Tibial artery (tissue), 4 donors: ENCODE measurements around the gene WDR59.

Experiments
- DNase-seq, 2 donors: peaks; one replicate each; pipeline ENCODE4 v3.0.0-alpha.2; 2019
- H3K27ac ChIP-seq, 2 donors: fragments of 200-600 bp; sonication (generic) in 1 of 2; 1 replicate in 1 of 2; 2 replicates in 1 of 2; pipeline ENCODE4 v1.5.1; 2018 to 2019; ENCODE audit warnings: mild to moderate bottlenecking in 1 of 2
- H3K27me3 ChIP-seq, 2 donors: fragments of 200-600 bp; sonication (generic) in 1 of 2; one replicate each; pipeline versions ENCODE4 v1.5.1 to v1.6.0; 2016 to 2019
- H3K36me3 ChIP-seq, 3 donors: fragments of 200-600 bp; sonication (generic) in 2 of 3; one replicate each; pipeline ENCODE4 v1.5.1; 2016 to 2019; ENCODE audit warnings: mild to moderate bottlenecking in 2 of 3
- H3K4me1 ChIP-seq, 4 donors: fragments of 200-600 bp; sonication (generic) in 2 of 4; 1 replicate in 3 of 4; 2 replicates in 1 of 4; pipeline ENCODE4 v1.5.1; 2016 to 2019
- H3K4me3 ChIP-seq, 2 donors: fragments of 200-600 bp; sonication (generic) in 1 of 2; 1 replicate in 1 of 2; 2 replicates in 1 of 2; pipeline ENCODE4 v1.5.1; 2018 to 2019; ENCODE audit warnings: mild to moderate bottlenecking in 2 of 2
- H3K9me3 ChIP-seq, 3 donors: fragments of 200-600 bp; sonication (generic) in 1 of 3; one replicate each; pipeline ENCODE4 v1.5.1; 2016 to 2019
- intact Hi-C: fragments of 100-400 bp; cut with DNase I; formaldehyde crosslinking; loops from one replicate; pipeline ENCODE4 v1.15.0; 2023; ENCODE audit warnings: low total_unique reads
- TF ChIP-seq, protein P1 (sequence below), 2 experiments: fragments of 200-600 bp in 1 of 2; fragments of 450-650 bp in 1 of 2; IDR thresholded peaks; one replicate each; pipeline ENCODE4 v1.5.1; 2017 to 2019; ENCODE audit warnings: antibody characterized with exemption in 2 of 2, mild to moderate bottlenecking in 1 of 2, moderate library complexity in 1 of 2

The WDR59 gene

DNA sequence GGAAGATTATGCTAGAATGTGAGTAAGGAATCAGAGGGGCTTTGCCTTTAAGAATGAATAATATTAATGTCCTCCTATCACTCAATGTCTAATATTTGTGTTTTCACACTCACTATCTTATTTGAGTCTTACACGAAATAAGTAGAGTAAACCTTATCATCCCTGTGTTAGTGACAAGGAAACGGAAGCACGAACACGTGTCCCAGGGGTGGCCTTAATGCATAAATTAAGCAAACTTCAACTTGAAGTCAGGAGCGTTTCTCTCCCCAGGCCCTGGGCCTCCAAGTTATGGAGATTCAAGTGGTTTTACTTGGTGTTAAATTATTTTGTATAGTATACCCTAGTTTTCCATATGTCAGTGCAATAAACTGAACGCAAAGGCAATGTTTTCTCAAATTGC is 96.0 kb downstream of the WDR59 start:
- H3K36me3 ChIP-seq, result peaks cover 88 to 99% (median 97%) of the 10 kb centered on the region in 3 donors
- no peak overlapping the region for H3K4me3 ChIP-seq
- H3K4me1 ChIP-seq, result no peaks in the 10 kb centered on the region
- no peaks in the 10 kb centered on the region for H3K27me3 ChIP-seq
- no peaks in the 10 kb centered on the region for H3K9me3 ChIP-seq
- intact Hi-C loops, result no loop called here
- TF ChIP-seq, protein P1, sequence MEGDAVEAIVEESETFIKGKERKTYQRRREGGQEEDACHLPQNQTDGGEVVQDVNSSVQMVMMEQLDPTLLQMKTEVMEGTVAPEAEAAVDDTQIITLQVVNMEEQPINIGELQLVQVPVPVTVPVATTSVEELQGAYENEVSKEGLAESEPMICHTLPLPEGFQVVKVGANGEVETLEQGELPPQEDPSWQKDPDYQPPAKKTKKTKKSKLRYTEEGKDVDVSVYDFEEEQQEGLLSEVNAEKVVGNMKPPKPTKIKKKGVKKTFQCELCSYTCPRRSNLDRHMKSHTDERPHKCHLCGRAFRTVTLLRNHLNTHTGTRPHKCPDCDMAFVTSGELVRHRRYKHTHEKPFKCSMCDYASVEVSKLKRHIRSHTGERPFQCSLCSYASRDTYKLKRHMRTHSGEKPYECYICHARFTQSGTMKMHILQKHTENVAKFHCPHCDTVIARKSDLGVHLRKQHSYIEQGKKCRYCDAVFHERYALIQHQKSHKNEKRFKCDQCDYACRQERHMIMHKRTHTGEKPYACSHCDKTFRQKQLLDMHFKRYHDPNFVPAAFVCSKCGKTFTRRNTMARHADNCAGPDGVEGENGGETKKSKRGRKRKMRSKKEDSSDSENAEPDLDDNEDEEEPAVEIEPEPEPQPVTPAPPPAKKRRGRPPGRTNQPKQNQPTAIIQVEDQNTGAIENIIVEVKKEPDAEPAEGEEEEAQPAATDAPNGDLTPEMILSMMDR (IDR thresholded peaks at IDR 0.05), result no peak
- DNase-seq, result no peak
- no peak overlapping the region for H3K27ac ChIP-seq

DNA sequence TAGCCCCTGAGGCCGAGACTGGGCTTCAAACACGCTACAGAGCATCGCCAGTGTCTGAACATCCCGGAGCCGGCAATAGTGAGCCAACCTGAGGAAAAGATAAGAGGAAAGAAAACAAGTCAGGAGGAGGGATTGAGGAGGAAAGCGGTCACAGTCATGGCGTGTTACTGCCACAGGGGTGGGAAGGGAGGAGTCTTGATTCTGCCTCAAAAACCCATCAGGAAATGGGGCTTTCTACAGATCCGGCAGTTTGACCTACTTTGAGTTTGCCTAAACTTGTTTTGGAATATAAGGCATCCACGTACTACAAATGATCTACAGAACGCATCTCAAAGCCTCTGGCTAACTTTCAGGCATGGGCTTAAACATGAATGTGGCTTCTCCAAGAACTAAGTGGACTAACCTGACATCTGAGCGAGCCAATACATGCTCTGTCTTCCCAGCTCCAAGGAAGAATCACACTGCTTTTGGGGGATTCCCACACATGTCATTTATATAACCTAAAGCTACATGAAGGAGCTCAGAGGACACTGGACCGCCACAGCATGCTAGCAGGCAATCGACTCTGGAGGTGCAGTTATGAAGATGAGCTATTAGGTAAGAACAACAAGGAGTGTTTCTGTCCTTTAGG is 96.6 kb downstream of the WDR59 start:
- H3K9me3 ChIP-seq, result no peaks in the 10 kb centered on the region
- TF ChIP-seq, protein P1 (IDR thresholded peaks at IDR 0.05), result no peak
- peaks cover 88 to 99% (median 97%) of the 10 kb centered on the region in 3 donors for H3K36me3 ChIP-seq
- no peaks in the 10 kb centered on the region for H3K4me1 ChIP-seq
- H3K27me3 ChIP-seq, result no peaks in the 10 kb centered on the region
- H3K4me3 ChIP-seq, result no peak overlapping the region
- no peak for DNase-seq
- no peak overlapping the region for H3K27ac ChIP-seq
- intact Hi-C loops, result no loop called here

DNA sequence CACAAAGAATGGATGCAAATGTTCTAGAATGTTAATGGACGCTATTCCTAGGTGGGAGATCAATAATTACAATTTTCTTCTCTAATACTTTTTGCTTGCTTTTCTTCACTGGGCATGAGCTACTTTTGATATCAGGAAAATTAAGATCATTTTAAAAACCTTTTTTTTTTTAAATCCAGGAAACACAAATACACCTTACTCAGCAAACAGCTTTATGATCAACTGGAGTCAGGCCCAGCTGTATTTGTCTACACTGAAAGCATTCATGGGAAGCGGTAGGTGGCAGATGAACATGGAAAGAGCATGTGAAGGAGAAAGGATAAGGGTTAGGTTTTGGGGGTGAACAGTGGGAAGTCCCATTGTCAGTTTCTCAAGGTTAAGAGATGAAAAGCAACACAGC is 97.8 kb downstream of the WDR59 start:
- intact Hi-C loops, result no loop called here
- no peak overlapping the region for H3K4me3 ChIP-seq
- no peaks in the 10 kb centered on the region for H3K27me3 ChIP-seq
- peaks cover 81 to 98% (median 92%) of the 10 kb centered on the region in 3 donors for H3K36me3 ChIP-seq
- no peaks in the 10 kb centered on the region for H3K4me1 ChIP-seq
- no peak for DNase-seq
- no peak overlapping the region for H3K27ac ChIP-seq
- TF ChIP-seq, protein P1 (IDR thresholded peaks at IDR 0.05), result no peak
- no peaks in the 10 kb centered on the region for H3K9me3 ChIP-seq

DNA sequence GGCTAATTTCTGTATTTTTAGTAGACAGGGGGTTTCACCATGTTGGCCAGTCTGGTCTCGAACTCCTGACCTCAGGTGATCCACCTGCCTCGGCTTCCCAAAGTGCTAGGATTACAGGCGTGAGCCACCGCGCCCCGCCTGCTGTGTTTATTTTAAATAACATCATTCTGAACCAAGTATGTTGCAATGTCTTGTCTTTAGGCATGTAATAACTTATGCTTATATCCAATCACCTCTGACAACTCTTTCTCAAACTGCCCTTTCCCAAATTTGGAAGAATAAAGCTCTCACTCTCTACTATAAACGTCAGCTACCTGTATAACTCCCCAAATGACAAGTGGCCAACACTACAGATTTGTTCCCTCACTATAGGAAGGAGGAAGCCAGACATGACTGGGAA is 107.2 kb downstream of the WDR59 start:
- H3K4me1 ChIP-seq, result no peaks in the 10 kb centered on the region
- H3K9me3 ChIP-seq, result no peaks in the 10 kb centered on the region
- intact Hi-C loops, result no loop called here
- TF ChIP-seq, protein P1 (IDR thresholded peaks at IDR 0.05), result no peak
- H3K4me3 ChIP-seq, result no peak overlapping the region
- no peak for DNase-seq
- H3K27ac ChIP-seq, result no peak overlapping the region
- no peaks in the 10 kb centered on the region for H3K27me3 ChIP-seq
- peaks cover 10 to 90% (median 45%) of the 10 kb centered on the region in 3 donors for H3K36me3 ChIP-seq

DNA sequence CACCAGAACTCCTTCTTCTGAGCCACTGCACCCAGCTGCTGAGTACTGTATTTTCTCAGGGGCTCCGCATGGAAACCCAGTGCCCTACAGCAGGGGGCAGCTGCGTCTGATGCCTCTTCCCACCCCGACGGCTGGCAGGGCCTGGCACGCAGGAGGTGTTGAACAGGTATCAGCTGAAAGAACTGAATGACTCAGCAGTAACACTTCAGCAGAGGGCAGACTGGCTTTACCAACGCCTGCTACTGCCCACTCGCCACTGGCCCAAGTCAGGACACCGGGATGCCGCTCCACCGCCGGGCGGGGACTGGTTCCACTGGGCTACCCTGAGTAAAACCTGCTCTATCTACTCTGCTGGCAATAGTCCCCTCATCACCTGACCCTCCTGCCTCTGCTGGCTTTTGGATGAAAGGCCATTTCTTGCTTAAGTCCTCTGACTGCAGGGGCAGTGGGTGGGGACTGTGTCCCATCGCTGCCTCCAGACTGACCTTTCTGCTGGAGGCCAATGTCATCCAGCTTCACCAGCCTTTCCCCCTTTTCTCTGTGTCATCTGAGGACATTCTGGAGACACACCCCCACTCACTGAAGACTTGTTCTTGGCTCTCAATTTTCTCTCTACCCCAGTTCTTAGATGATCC is 109.9 kb downstream of the WDR59 start:
- intact Hi-C loops, result no loop called here
- H3K27ac ChIP-seq, result no peak overlapping the region
- no peak for DNase-seq
- peaks cover 15 to 77% (median 43%) of the 10 kb centered on the region in 3 donors for H3K36me3 ChIP-seq
- no peaks in the 10 kb centered on the region for H3K9me3 ChIP-seq
- TF ChIP-seq, protein P1 (IDR thresholded peaks at IDR 0.05), result no peak
- no peaks in the 10 kb centered on the region for H3K4me1 ChIP-seq
- H3K27me3 ChIP-seq, result no peaks in the 10 kb centered on the region
- H3K4me3 ChIP-seq, result no peak overlapping the region
